Lung (tissue), 12 donors: ENCODE data around the gene DMBX1. TPM values are rescaled to one million over a fixed set of nuclear protein-coding genes. Genes with fewer than 3 reads are reported as not detected.

Experiments
- ATAC-seq: fragments of 200-7000 bp; cut with Tn5 transposase; one replicate; pipeline ENCODE4 v1.9.1; 2020; ENCODE audit warnings: moderate number of reproducible peaks; ENCODE audit not compliant: insufficient read depth, low FRiP score
- DNase-seq, 3 donors: peaks; one replicate each; pipeline ENCODE4 v3.0.0-alpha.2; 2013 to 2017
- H3K27ac ChIP-seq, 2 donors: one replicate each; pipeline ENCODE4 v1.5.1; 2013; ENCODE audit warnings: mild to moderate bottlenecking in 2 of 2, moderate library complexity in 2 of 2, control low read depth in 1 of 2, inconsistent platforms in 1 of 2, low read depth in 1 of 2, low read length in 1 of 2
- H3K27me3 ChIP-seq, 3 donors: one replicate each; pipeline ENCODE4 v1.5.1; 2013; ENCODE audit warnings: low read length in 2 of 3; ENCODE audit not compliant: control insufficient read depth in 3 of 3, insufficient read depth in 3 of 3
- H3K36me3 ChIP-seq, 4 donors: one replicate each; pipeline ENCODE4 v1.5.1; 2013; ENCODE audit warnings: low read length in 4 of 4, mild to moderate bottlenecking in 1 of 4, moderate library complexity in 1 of 4; ENCODE audit not compliant: control insufficient read depth in 4 of 4, insufficient read depth in 4 of 4
- H3K4me1 ChIP-seq, 5 donors: one replicate each; pipeline ENCODE4 v1.5.1; 2013; ENCODE audit warnings: low read length in 5 of 5, mild to moderate bottlenecking in 2 of 5, moderate library complexity in 1 of 5; ENCODE audit not compliant: control insufficient read depth in 5 of 5, insufficient read depth in 5 of 5
- H3K4me3 ChIP-seq: one replicate; pipeline ENCODE4 v1.5.1; 2013; ENCODE audit warnings: mild to moderate bottlenecking, control low read depth, moderate library complexity
- H3K9ac ChIP-seq, 2 donors: one replicate each; pipeline ENCODE4 v1.5.1; 2013; ENCODE audit warnings: low read length in 2 of 2, control low read depth in 1 of 2; ENCODE audit not compliant: insufficient read depth in 1 of 2
- H3K9me3 ChIP-seq, 4 donors: one replicate each; pipeline ENCODE4 v1.5.1; 2013; ENCODE audit warnings: low read length in 3 of 4, mild to moderate bottlenecking in 1 of 4, moderate library complexity in 1 of 4; ENCODE audit not compliant: control insufficient read depth in 4 of 4, insufficient read depth in 3 of 4
- CTCF ChIP-seq: IDR thresholded peaks from 2 replicates; pipeline ENCODE4 v1.5.1; 2012; ENCODE audit warnings: mild to moderate bottlenecking; ENCODE audit errors: control extremely low read depth, extremely low read depth
- WGBS, 2 donors: extraction: QIAGEN DNeasy Blood & Tissue Kit; methylation state at CpG; one replicate each; pipeline ENCODE4 v1.1.7; 2013; 5-methylcytosine and 5-hydroxymethylcytosine counted together
- polyA plus RNA-seq, 2 donors: library from polyadenylated mRNA; stranded (reverse); fragments of 200-250 nt; gene quantifications; one replicate each; pipeline ENCODE4 v1.2.1, GENCODE V29; 2013
- total RNA-seq, 2 donors: library from RNA; depleted of rRNA in 1 of 2; stranded (reverse); fragments of >200 nt in 1 of 2; gene quantifications; one replicate each; pipeline ENCODE4 v1.2.1, GENCODE V29; 2014 to 2021
- donor health status: control.
- donor health status: control.
- donor health status: Bipolar disorder and iron deficiency.
- donor health status: healthy.
- donor health status: DM: yes; HTN: yes; CAD: no.

Gene DMBX1
- total and polyA plus RNA-seq, 4 donors = 0.01 to 0.09 TPM; not detected in 2

DNA sequence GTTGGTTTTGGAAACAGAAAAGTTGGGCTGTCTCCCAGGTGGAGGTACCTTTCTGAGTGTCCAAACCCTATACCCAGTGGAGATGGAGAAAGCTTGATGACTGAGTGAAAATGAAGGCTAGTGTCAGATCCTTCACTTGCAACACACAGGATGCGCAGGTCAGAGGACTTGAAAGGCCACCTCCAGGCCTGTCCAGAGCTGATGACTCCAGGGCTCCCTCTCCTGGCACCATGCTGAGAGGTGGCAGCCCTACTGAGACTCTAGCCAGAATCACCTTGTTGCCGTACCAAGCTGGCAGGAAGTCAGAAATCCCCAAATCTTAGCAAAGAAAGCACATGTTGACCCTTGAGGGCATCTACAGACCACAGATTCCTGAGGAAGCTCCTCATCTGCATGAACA, 45.4 kb downstream of the DMBX1 start:
- H3K27me3 ChIP-seq = peaks cover 0 to 22% (median 15%) of the 10 kb centered on the region in 3 donors
- DNase-seq = no peak

GRCh38 chr1:46536527-46536926, 46.9 kb downstream of the DMBX1 start:
- no peak for TF ChIP-seq CTCF
- H3K4me3 ChIP-seq = no peak overlapping the region
- H3K36me3 ChIP-seq = no peaks in the 10 kb centered on the region
- H3K9ac ChIP-seq = no peak overlapping the region
- H3K27me3 ChIP-seq = peaks cover 0 to 18% (median 15%) of the 10 kb centered on the region in 3 donors
- WGBS, 2 donors = 95 to 100% methylated on average over 1 of the region's 1 CpG
- ATAC-seq = no peak
- H3K9me3 ChIP-seq = no peaks in the 10 kb centered on the region
- no peak overlapping the region for H3K27ac ChIP-seq
- DNase-seq = no peak
- peaks cover 0 to 4% (median 0%) of the 10 kb centered on the region in 5 donors for H3K4me1 ChIP-seq

More for the DNA sequence above, 45.4 kb downstream of the DMBX1 start:
- Histone ChIP-seq H3K4me3 (no peak overlapping the region), H3K4me1 (peaks cover 0 to 4% (median 0%) of the 10 kb centered on the region in 5 donors), H3K27ac (no peak overlapping the region), H3K9ac (no peak overlapping the region), H3K9me3 (no peaks in the 10 kb centered on the region), H3K36me3 (no peaks in the 10 kb centered on the region)
- no peak for TF ChIP-seq CTCF
- 45 to 52% methylated on average over 2 of the region's 2 CpGs for WGBS, 2 donors
- ATAC-seq = no peak

DNA sequence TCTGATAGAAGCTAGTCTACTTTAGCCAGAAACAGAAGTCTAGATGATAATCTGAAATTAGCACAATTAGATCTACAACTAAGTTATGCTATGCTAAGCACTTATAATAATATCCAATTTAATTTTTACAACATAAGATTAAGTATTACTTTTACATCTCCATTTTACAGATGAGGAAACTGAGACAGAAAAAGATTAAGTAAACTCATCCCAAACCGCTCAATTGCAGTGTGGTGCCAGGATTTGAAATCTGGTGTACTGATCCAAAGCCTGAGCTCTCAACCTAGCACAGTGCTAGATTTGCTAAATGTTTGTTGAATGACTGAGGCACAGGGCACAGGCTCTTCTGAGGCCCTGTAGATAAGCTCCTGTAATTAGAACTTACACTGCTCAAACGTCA, 48.0 kb downstream of the DMBX1 start:
- Histone ChIP-seq H3K9ac (no peak overlapping the region), H3K4me3 (no peak overlapping the region), H3K36me3 (no peaks in the 10 kb centered on the region), H3K9me3 (no peaks in the 10 kb centered on the region), H3K27me3 (peaks cover 0 to 26% (median 15%) of the 10 kb centered on the region in 3 donors), H3K4me1 (peaks cover 0 to 4% (median 0%) of the 10 kb centered on the region in 5 donors), H3K27ac (no peak overlapping the region)
- no peak for TF ChIP-seq CTCF
- DNase-seq (no peak), ATAC-seq (no peak)
- 66 to 81% methylated on average over 2 of the region's 2 CpGs for WGBS, 2 donors

DNA sequence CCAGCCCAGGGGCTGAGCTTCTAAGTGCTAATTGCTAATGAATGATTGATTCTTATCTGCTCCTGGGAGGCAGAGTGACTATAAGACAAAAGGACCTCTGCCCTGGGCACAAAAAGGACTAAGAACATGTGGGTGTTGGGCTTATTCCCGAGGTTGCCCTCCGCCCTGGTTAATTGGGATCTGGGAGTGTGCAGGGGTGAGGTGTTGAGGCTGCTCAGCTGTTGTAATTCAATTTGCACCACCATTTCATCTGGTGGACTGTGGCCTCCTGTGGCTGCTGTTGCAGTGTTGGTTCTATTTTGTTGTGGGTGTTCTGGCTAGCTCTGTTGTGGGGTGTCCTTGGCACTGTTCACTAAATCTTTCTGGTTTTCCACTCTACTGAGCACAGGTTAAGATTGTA, 48.5 kb downstream of the DMBX1 start:
- H3K36me3 ChIP-seq = no peaks in the 10 kb centered on the region
- H3K4me3 ChIP-seq = no peak overlapping the region
- TF ChIP-seq CTCF = no peak
- peaks cover 0 to 4% (median 0%) of the 10 kb centered on the region in 5 donors for H3K4me1 ChIP-seq
- no peak for ATAC-seq
- WGBS, 2 donors = 83 to 90% methylated on average over 2 of the region's 2 CpGs
- no peak for DNase-seq
- no peaks in the 10 kb centered on the region for H3K9me3 ChIP-seq
- no peak overlapping the region for H3K9ac ChIP-seq
- H3K27ac ChIP-seq = no peak overlapping the region
- peaks cover 0 to 30% (median 14%) of the 10 kb centered on the region in 3 donors for H3K27me3 ChIP-seq
